GM12875 (cell line): ENCODE results near the gene COL6A2.
"Not testable (repeated sequence)": the region's sequence is repeated elsewhere in the genome, so short reads cannot be mapped to it uniquely, and the experiment has no call there.

Experiments
- H3K4me3 ChIP-seq: one replicate; pipeline ENCODE4 v1.5.1; 2011; ENCODE audit warnings: low read depth, low read length, control low read depth
- CTCF ChIP-seq: IDR thresholded peaks from 2 replicates; pipeline ENCODE4 v1.5.1; 2011; ENCODE audit warnings: low read depth, mild to moderate bottlenecking, control low read depth, inconsistent platforms, low read length, moderate library complexity, borderline replicate concordance; ENCODE audit not compliant: insufficient read depth

The COL6A2 gene

GRCh38 chr21:46069719-46070279 lies 28.1 kb upstream of the COL6A2 start:
- H3K4me3 ChIP-seq: no peak overlapping the region
- no peak for TF ChIP-seq CTCF

DNA sequence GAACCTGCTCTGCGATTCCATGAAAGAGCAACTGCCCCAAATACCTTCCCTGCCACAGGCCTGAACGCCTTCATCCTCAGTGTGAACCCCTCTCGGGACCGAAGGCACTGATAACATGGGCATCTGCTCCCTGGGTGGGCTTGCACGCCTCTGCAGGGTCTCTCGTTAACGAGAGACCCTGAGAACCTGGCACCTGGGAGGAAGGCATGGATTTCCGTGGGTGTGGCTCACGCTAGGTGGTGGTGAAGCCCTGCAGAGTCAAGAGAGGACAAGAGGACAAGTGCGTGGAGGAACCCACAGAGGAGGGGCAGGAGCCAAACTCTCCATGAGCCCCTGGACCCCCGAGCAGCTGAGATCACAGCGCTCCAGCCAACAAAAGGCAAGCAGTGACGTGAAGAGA lies 26.8 kb upstream of the COL6A2 start:
- no peak overlapping the region for H3K4me3 ChIP-seq
- no peak for TF ChIP-seq CTCF

GRCh38 chr21:46076724-46077123 lies 21.2 kb upstream of the COL6A2 start:
- not testable (repeated sequence) for H3K4me3 ChIP-seq

DNA sequence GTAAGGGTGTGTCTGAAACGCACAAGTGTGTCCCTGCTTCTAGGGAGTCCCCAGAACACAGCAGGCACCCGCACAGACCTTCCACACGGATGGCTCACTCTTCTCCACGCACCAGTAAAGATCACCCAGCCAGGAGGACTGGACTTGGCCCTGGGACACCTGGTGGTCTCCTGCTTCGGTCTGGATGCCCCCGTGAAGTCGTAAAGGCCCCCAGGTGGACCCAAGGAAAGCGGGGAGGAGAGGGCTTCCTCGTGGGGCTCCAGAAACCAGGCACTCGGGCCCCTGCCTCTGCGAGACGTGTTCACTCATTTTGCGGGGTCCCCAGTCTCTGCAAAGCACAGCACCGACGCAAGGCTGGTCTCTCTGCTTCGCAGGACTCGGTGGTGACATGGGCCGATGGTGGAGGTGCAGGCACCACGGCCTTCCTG lies 20.2 kb upstream of the COL6A2 start:
- no peak for TF ChIP-seq CTCF
- no peak overlapping the region for H3K4me3 ChIP-seq

GRCh38 chr21:46078322-46078977 lies 19.5 kb upstream of the COL6A2 start:
- no peak for TF ChIP-seq CTCF

DNA sequence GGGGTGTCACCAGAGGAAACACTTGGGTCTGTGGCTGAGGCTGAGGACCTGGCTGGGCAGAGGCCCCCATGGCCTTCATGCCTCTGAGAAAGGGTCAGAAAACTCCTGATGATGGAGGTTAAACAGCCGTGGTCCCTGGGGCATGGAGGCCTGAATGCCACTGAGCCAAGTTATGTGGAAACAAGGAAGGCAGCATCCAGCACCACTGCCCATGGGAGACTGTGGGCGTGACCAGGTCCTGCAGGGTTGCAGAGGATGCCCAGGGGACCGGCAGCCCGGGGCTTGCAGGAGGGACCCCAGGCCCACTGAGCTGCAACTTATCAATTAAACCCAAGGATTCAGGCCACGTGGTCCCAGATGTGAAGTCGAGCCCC lies 18.9 kb upstream of the COL6A2 start:
- TF ChIP-seq CTCF: no peak
- H3K4me3 ChIP-seq: no peak overlapping the region

More at GRCh38 chr21:46078322-46078977, 19.5 kb upstream of the COL6A2 start:
- H3K4me3 ChIP-seq: no peak overlapping the region

GRCh38 chr21:46079352-46080170 lies 18.4 kb upstream of the COL6A2 start:
- no peak for TF ChIP-seq CTCF
- no peak overlapping the region for H3K4me3 ChIP-seq
